Left colon (tissue), 2 donors: ENCODE measurements around the gene AEN. TPM values are rescaled to one million over a fixed set of nuclear protein-coding genes. Genes with fewer than 3 reads are reported as not detected.
A peak's percentile ranks its signal among the peaks of the same experiment; 100 is the strongest.

Experiments
- ATAC-seq: fragments of 200-7000 bp; cut with Tn5 transposase; one replicate; pipeline ENCODE4 v1.9.1; 2020; ENCODE audit warnings: mild to moderate bottlenecking, moderate library complexity
- DNase-seq, 2 donors: peaks; one replicate each; pipeline ENCODE4 v3.0.0-alpha.2; 2020
- intact Hi-C, 2 donors: fragments of 100-400 bp; cut with DNase I in 1 of 2; cut with micrococcal nuclease in 1 of 2; formaldehyde crosslinking; loops; one replicate each; pipeline versions ENCODE4 v1.11.2 to v1.14.0; 2022; cut with DNase I, micrococcal nuclease
- total RNA-seq, 2 donors: library from RNA; stranded (reverse); fragmentation: NEBNext Ultra II Directional; extraction: Animal tissue kit (Norgen Biotek cat#: 25700); gene quantifications; one replicate each; pipeline ENCODE4 v1.2.1, GENCODE V29; 2021
- donor health status: DM: no; HTN: no; CAD: no.
- donor health status: DM: yes; HTN: yes; CAD: no.

Gene AEN
- total RNA-seq, 2 donors from 2014 or later: 11.4 to 16.9 TPM

DNA sequence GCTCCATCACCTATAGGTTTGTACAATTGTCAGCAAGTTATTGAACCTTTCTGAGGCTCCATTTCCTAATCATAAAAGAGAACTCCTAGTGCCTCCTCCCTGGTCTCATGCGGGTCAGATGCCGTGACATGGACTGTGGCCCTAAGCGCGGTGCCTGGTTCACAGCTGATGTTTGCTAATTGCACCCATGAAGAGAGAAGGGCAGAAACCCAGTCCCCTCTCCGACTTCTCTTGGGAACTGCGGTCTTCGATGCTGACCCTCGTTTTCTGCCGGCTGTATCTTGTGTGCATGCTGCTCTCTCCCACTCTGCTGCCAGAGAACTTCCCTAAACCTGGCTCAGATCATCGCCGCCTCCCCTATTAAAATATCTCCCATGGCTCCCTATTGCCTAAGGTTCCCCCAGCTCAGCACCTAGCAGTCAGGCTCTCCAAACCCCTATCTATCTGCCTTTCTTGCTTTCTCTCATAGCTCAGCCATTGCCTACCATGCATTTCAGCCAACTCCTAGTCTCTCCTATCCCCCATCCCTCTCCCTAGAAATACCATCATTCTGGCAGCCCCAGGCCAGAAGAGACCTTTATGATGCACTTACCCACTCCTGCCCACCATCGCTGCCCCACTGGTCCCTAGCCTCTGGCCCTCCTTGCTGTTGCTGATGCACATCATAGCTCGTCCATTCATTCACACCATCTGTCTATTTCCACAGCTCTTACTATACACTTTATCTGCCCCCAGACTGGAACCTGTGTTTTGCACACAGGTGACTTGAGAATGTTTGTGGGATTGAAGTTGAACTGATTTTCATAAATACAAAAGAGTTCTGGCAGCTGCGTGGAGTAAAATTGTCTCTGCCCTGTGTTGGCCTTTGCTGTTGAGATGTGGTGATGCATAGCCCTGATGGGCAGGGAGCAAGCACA, 24.3 kb downstream of the AEN start:
- DNase-seq (peak in 1 of 2 donors; percentile 4), ATAC-seq (no peak)
- intact Hi-C loops: no loop called here

DNA sequence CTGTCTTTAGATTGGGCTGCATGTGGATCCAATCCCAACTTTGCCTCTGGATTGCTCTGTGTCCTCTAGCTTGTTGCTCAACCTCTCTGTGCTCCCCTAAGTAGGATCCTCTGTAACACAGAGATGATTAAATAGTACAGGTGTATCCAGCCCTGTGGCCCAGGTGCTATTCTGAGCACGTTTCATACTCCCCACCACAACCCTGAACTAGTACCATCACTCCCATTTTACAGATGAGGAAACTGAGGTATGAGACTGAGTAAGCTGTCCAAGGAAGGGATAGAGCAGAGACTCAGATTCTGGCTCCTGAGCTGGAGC, 24.9 kb downstream of the AEN start:
- no peak for DNase-seq

DNA sequence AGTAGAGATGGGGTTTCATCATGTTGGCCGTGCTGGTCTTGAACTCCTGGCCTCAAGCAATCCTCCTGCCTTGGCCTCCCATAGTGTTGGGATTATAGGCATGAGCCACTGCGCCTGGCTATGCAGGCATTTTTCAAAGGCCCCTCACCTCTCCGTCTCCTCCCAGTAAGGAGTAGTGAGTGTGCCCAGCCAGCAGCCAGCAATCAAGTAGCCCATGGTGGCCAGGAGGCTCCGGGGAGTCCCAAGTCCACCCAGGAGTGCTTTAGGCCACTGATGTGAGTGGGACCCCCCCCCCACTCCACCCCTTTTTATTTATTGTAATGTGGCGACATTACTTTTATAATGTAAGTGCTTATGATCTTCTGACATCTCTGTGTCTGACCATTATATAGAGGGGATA, 25.8 kb downstream of the AEN start:
- DNase-seq: peak in 1 of 2 donors; percentile 4

More for the DNA sequence above, 24.9 kb downstream of the AEN start:
- ATAC-seq: no peak
- intact Hi-C loops: no loop called here

DNA sequence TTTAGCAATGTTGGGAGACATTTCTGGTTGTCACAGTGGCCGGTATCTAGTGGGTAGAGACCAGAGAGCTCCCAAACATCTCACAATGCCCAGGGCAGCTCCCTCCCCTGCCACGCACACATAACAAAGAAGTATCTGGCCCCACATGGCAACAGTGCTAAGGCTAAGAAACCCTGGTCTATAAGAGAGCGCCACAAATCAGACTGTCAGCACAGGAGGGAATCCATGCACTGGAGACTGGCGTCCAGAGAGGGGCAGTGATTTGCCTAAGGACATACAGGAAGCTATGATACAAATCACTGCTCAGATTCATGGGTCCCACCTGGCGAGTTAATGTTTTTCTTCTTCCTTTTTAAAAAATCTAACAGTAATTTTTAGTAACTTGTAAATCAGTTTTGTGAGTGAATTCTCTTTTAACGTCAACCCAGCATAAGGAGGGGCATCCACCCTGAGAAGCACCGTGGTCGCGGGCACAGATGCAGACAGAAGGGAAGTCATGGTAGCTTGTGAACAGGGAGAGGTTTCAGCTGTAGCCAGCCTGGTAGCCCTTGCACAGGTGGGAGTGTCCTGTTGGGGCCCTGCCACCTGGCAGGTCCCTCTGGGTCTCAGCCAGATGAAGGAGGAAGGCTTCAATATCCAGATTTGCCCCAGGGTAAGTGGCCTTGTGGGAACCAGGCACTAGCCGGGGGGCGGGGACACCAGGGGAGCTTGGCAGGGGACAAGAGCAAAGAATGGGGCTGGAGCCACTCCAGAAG, 26.4 kb downstream of the AEN start:
- DNase-seq: peak in 1 of 2 donors; percentile 42
- intact Hi-C loops: no loop called here
- ATAC-seq: peak; percentile 52

More for the DNA sequence above, 25.8 kb downstream of the AEN start:
- intact Hi-C loops: no loop called here
- no peak for ATAC-seq

DNA sequence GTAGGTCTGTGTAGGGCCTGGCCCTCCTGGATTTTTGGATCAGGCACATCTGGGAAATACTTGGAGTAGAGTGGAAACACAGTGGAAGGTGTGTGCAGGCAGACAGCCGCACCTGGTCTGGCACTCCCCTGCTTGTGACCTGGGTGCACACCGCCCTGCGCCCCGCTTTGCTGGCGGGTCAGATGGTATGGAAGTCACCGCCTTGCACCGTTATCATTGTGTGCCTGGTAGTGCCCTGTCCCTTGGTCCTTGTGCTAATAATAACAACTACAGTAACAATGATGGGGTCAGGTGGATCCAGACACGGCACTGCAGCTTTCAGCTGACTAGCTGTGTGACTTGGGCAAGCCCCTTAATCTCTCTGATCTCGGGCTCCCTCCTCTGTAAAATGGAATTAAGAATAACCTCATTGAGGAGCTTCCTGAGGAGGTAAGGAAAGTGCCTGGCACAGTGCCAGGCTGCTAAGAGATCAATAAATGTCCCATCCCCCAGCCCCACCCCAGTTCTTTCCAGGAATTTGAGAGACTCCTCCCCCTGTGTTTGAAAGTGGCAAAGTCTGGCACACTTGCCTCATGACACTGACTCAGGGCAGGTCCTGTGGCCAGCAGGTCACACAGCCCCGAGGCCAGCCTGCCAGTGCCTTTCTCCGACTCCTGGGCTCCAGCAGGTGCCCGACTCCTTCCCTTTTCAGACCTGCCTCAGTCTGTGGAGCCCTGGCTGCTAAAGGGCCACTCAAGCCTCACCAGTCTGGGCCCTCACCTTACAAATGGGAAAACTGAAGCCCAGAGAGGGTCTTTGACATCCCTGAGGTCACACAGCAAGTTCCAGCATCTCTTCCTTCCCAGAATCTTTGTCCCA, 27.4 kb downstream of the AEN start:
- DNase-seq (peak; percentile 74), ATAC-seq (peak; percentile 90)
- intact Hi-C loops: no loop called here

DNA sequence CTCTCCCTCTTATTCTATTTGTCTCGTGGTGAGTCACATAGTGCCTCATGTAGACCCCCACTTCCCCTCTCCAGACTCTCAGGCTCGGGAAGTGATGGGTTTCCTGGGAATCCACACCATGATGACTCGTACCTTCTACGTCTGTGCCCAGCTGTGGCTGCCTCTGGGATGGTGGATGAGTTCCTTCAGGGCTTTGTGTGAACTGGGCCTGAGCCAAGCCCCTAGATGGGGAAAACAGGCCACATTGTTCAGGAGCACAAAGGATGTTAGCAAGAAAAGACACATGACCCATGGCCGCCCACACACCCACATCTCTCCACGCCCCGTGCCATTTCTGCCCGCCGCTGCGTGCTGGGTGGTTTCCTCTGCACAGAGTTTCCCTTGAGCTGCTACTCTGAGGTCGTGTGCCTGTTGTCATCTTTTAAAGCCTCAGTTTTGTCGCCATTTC, 28.2 kb downstream of the AEN start:
- ATAC-seq (peak; percentile 33), DNase-seq (peak in 1 of 2 donors; percentile 54)
- intact Hi-C loops: no loop called here

DNA sequence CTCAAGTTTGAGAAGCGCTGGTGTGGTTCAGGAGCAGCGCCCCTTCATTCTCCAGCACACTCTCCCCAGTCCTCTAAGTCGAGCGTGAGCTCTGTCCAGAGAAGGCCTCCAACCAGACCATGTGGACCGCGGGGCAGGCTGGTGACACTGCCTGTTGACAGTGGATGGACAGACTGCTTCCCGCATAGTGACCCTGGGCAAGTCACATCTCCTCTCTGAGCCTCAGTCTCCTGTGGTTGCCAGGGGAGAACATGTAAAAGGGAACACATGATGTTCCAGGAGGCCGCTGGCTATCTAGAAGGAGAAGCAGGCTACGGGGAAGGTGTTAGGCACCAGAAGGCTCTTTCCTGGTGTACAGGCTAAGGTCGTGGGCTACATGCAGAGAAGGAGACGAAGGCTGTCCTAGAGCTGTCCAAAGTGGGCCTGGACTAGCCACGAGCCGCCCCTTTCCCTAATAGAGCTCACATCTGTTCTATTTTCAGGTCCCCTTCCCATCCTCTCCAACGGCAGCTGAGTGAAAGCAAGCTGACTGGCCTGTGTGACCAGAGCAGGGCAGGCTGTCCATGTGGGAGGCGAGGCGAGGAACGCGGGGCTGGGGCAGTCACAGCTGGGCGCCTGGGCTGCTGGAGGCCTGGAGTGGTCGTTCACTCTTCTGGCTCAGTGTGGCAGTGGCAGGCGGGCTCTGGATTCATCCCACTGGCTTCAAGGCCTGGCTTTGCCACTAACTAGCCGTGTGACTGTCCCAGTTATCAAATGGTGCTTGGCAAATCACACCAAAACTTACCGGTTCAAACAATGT, 28.8 kb downstream of the AEN start:
- no peak for DNase-seq
- intact Hi-C loops: loop anchor here in 1 of 2 donors (10.0 kb wide), 1 partner anchor 185 kb away; no protein-coding TSS in a partner anchor
- ATAC-seq: no peak

DNA sequence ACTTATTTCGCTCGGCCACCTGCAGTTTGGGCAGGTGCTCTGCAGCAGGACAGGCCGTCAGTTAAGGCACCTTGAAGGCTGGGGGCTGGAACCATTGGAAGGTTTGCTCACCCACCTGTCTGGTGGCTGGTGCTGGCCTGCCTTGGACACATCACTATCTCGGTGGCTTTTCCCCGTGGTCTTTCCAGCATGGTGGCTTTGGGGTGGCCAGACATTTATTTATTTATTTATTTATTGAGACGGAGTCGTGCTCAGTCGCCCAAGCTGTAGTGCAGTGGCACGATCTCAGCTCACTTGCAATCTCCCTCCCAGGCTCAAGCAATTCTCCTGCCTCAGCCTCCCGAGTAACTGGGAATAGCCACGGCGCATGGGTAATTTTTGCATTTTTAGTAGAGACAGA, 29.4 kb downstream of the AEN start:
- no peak for DNase-seq
- intact Hi-C loops: loop anchor here in 1 of 2 donors (10.0 kb wide), 1 partner anchor 184 kb away; no protein-coding TSS in a partner anchor
- ATAC-seq: no peak

DNA sequence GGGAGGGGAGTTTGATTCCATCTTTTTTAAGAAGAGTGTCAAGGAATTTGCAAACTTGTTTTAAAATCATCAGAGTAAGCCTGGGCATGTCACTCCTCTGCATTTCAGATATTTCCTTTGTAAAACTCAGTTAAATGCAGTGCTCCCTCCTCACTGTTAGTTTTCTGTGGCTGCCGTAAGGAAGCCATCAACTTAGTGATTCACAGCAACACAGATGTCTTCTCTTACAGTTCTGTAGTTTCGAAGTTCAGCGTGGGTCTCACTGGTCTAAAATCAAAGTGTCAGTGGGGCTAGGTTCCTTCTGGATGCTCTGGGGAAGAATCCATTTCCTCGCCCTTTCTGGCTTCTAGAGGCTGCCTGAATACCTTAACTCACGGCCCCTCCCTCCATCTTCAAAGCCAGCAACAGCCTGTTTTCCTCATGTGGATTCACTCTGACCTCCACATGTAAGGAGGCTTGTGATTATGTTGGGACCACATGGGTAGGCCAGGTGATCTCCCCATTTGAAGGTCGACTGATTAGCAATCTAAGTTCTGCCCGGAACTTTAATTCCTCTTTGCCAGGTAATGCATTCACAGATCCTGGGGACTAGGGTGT, 30.1 kb downstream of the AEN start:
- intact Hi-C loops: loop anchor here in 1 of 2 donors (10.0 kb wide), 1 partner anchor 184 kb away; no protein-coding TSS in a partner anchor
- ATAC-seq (no peak), DNase-seq (no peak)

DNA sequence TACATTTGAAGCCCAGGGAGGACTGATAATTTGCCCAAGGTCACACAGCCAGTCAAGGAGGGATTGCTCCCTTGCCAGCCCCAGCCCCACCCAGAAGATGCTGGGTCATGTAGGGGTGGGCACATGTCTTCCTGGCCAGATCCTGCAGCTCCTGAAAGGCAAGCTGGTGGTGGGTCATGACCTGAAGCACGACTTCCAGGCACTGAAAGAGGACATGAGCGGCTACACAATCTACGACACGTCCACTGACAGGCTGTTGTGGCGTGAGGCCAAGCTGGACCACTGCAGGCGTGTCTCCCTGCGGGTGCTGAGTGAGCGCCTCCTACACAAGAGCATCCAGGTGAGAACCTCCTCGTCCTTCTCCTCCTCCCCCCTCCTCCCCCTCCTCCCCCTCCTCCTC, 30.8 kb downstream of the AEN start:
- ATAC-seq (no peak), DNase-seq (no peak)
- intact Hi-C loops: loop anchor here in 1 of 2 donors (10.0 kb wide), 1 partner anchor 183 kb away; no protein-coding TSS in a partner anchor

DNA sequence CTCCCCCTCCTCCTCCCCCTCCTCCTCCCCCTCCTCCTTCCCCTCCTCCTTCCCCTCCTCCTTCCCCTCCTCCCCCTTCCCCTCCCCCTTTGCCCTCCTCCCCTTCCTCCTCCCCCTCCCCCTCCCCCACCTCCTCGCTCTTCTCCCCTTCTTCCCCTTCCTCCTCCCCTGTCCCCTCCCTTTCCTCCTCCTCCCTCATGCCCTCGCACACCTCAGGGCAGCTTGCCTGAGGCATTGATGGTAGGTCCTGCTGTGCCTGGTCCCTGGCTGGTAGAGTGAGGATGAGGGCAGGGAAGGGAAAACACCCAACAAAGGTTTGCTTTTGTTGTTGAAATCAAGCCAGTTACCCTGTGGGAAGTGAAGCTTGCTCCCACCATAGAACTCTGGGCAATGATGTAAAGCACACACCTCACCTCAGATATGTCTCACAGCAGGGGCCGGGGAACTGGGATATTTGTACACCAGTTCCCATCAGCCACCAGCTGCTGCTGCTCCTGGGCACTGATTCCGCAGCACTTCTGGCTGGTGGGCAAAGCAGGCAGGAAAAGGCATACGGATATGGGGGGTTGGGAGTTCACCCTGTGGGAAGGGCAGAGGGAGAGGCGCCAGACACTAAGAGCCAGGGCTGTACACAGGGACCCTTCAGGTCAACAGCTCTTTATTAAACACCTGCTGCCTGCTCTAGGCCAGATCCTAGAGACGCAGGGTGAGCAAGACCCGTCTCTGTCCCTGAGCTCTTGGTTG, 31.5 kb downstream of the AEN start:
- ATAC-seq (no peak), DNase-seq (no peak)
- intact Hi-C loops: loop anchor here in 1 of 2 donors (10.0 kb wide), 1 partner anchor 182 kb away; no protein-coding TSS in a partner anchor

DNA sequence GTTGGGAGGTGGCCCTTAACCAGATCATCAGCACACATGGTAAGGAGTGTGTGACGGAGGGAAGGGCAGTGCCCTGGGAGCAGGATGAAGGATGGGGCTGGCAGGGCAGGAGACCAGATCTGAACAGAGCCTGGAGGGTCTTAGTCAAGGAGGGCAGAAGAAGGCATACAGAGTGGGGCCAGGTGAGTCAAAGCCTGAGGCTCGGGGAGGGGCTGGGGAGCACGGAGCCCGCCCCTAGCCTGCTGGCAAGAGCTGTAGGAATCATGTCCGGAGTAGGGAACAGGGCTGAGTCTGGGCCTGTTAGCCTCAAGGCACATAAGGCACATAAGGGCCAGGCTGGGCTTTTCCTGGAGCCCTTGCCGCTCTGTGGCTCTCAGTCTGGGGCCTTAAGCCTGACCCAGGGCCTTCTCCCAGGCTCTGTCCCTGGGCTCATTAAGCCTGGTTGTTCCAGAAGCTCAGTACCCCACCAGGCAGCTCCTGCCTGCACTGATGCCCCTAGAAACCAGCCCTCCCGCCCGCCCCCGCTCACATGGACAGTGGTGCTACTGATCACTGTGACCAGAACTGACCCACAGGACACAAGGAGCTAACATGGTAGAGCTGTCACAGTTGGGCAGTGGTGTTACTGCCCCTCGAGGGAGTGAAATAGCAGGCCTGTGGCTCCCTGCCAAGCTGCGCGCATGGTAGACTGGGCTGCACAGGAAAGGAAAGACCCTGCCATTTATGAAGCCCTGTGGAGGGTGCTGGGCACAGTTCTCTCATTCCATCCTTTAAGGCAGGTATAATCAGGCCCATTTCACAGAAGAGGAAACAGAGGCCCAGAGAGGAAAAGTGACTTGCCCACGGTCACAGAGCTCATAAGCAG, 32.3 kb downstream of the AEN start:
- ATAC-seq (no peak), DNase-seq (no peak)
- intact Hi-C loops: loop anchor here in 1 of 2 donors (10.0 kb wide), 1 partner anchor 181 kb away; no protein-coding TSS in a partner anchor

DNA sequence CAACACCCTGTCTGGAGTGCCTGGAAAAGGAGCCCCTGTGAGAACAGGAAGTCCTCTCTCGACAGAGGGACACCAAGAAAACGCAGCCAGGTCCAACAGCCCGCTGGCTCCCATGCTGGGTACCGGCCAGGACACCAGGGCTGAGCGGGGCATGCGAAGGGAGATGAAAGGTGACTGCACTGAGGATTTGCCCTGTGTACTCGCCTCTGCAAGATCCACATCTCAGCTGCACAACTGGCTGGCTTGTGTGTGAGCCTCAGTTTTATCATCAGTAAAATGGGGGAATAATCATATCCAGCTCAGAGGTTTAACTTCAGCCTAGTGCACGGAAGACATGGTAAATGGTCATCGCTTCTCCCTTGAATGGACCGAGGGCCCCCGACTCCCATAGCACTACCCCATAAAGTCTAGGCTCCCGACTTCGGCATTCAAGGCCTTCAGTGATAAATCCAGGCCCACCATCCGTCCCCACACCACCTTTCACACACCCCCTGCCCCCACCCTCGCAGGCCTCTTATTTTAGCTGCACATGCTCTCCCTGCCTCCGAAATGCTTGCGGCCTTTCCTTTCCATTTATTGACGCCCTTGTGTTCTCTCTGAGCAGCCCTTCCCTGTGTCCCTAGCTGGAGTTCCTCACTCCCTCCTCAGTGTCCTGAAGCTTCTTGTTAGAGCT, 33.4 kb downstream of the AEN start:
- DNase-seq (no peak), ATAC-seq (no peak)
- intact Hi-C loops: loop anchor here (5.0 to 10.0 kb wide), 3 partner anchors 168 to 183 kb away; no protein-coding TSS in a partner anchor

DNA sequence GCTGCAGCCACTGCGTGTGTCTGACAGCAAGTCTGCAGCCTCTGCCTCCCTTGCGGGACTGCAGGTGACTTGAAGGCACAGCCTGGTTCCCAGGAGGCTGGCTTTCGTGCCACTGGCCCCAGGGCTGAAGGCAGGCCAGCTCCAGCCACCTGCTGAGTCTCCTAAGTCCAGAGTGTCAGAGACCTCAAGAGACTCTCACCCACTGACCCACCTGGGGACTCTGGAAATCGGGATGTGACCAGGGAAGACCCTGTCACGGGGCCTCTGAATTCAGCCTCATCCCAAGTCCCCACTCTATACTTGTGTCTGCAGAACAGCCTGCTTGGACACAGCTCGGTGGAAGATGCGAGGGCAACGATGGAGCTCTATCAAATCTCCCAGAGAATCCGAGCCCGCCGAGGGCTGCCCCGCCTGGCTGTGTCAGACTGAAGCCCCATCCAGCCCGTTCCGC, 34.0 kb downstream of the AEN start:
- intact Hi-C loops: loop anchor here (5.0 to 10.0 kb wide), 3 partner anchors 167 to 182 kb away; no protein-coding TSS in a partner anchor
- DNase-seq (no peak), ATAC-seq (no peak)
